Activated CD4-positive, alpha-beta T cell treated with anti-CD3 and anti-CD28 coated beads, Interleukin-2, amount 50 U/mL, for 4 hours (primary cell): ENCODE measurements around the gene GPI.

ENCODE experiments used
- DNase-seq, 2 experiments: peaks; one replicate each; pipeline ENCODE4 v3.0.0-alpha.2; 2020

The GPI gene

GRCh38 chr19:34341935-34342680, 22.9 kb upstream of the GPI start:
- no peak for DNase-seq

- DNase-seq = no peak
Measured at GRCh38 chr19:34343751-34344150, 21.2 kb upstream of the GPI start.

- peak; percentile 56 to 62 for DNase-seq
Measured at GRCh38 chr19:34345947-34346351, 19.0 kb upstream of the GPI start.

GRCh38 chr19:34347561-34348165, 17.3 kb upstream of the GPI start:
- DNase-seq = no peak

GRCh38 chr19:34348899-34349487, 16.0 kb upstream of the GPI start:
- DNase-seq = no peak

GRCh38 chr19:34350161-34350561, 14.8 kb upstream of the GPI start:
- DNase-seq = peak; percentile 60 to 64

- DNase-seq = no peak
Measured at GRCh38 chr19:34351382-34351826, 13.6 kb upstream of the GPI start.

- DNase-seq = no peak
Measured at GRCh38 chr19:34353546-34353945, 11.4 kb upstream of the GPI start.

- no peak for DNase-seq
Measured at GRCh38 chr19:34355201-34355600, 9.8 kb upstream of the GPI start.

GRCh38 chr19:34356875-34357274, 8.1 kb upstream of the GPI start:
- DNase-seq = no peak

GRCh38 chr19:34357431-34357830, 7.6 kb upstream of the GPI start:
- no peak for DNase-seq

- peak; percentile 89 to 93 for DNase-seq
Measured at GRCh38 chr19:34359140-34359953, 5.6 kb upstream of the GPI start.

GRCh38 chr19:34359954-34360315, 5.1 kb upstream of the GPI start:
- DNase-seq = no peak

- DNase-seq = no peak
Measured at GRCh38 chr19:34360354-34360909, 4.6 kb upstream of the GPI start.

- DNase-seq = no peak
Measured at GRCh38 chr19:34362679-34363069, 2.3 kb upstream of the GPI start.

GRCh38 chr19:34363094-34363493, 1.9 kb upstream of the GPI start:
- no peak for DNase-seq

GRCh38 chr19:34363930-34364329, 1.1 kb upstream of the GPI start:
- DNase-seq = no peak

GRCh38 chr19:34364462-34364829, 550 bp upstream of the GPI start:
- DNase-seq = no peak

GRCh38 chr19:34365463-34366401, 736 bp downstream of the GPI start:
- DNase-seq = peak in 1 of 2 experiments; percentile 11

- no peak for DNase-seq
Measured at GRCh38 chr19:34366738-34367623, 2.0 kb downstream of the GPI start.

- DNase-seq = no peak
Measured at GRCh38 chr19:34367624-34367957, 2.6 kb downstream of the GPI start.
